Activated CD8-positive, alpha-beta memory T cell treated with anti-CD3 and anti-CD28 coated beads, Interleukin-2, amount 50 U/mL, for 1 hour (primary cell): ENCODE results near the gene SORBS2.

Experiments used
- DNase-seq: peaks from one replicate; pipeline ENCODE4 v3.0.0-alpha.2; 2020; ENCODE audit errors: extremely low read depth

The SORBS2 gene

DNA sequence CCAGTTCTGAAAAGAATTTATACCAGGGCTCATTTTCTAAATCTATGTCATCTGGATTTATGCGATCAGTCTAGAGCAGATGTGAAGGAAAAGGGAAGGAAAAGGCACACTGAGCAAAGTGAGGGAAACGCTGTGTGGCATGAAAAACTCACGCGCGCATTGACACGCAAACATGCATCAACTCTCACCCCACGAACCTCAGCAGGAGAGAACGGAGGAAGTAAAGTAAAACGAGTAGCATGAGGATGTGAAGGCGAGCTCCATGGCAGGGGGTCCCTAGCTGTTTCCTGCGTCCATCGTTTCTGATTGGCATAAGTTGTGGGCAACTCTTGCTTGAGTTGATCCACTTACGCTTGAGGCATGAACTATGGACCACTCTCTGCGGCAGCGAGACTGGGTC is 173.9 kb downstream of the SORBS2 start:
- no peak for DNase-seq

DNA sequence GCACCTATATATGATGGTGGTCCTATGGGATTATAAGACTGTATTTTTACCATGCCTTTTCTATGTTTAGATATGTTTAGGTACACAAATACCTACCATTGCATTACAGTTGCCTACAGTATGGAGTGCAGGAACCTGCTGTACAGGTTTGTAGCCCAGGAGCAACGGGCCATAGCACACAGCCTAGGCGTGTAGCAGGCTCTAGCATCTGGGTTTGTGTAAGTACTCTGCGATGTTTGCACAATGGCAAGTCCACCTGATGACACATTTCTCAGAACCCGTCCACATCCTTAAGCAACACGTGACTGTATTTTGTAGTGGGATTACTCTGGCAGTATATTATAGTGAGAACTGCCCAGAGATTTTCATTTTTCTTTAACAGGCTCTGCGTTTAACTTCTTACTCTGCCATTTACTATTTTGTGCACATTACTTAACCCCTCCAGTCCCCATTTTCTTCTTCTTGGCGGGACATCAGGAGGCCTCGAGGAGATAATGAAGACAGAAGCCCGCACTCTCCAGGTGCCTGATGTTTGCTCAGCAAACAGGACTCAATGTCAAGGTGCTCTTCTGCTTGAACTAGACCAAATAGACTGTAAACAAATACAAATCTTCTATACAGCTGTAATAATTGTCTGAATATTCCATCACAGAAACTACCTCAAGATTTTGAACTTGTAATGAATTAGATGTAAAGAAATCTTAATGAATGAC is 174.7 kb downstream of the SORBS2 start:
- DNase-seq = no peak

DNA sequence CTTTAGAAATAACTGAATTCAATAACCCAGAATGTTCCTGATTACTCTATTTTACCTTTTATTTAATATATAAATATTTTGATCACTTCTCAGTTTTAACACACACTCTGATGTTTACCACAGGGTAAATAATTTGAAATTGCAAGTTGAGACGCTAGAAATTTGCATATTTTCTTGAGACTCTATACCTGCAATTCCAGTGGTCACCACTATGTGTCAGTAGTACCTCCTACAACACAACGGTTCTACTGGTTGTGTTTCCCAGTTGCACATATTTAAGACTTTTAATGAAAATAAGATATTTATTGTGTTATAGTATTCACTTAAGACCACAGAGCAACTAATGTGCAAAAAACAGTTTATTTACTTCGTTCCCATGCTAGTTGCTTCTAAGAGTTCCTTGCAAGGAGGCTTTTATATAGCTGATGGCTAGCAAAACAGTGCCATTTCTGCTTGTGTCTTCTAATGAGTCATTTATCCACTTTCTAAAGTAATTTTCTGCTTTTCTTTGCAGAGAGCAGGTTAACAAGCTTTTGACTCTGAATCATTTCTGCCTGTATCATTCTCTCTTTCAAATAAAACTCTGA is 177.8 kb downstream of the SORBS2 start:
- no peak for DNase-seq

DNA sequence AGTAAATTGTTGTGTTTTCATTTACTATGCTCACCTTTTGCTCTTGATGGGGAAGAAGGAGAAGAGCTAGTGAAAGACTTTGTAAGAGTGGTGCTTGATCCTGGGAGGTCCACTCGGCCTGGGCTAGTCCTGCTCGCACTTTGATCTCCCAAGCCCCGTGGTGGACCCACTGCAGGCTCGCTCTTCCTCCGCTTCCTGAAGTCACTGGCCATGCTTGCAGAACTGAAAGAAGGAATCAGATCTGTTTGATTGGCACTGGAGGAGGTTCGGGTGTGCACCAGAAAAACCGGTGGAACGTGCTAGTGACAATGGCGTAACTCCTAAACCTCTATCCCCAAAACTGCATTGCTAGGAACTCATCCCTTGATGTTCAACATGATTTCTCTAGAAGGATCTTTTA is 185.2 kb downstream of the SORBS2 start:
- no peak for DNase-seq

DNA sequence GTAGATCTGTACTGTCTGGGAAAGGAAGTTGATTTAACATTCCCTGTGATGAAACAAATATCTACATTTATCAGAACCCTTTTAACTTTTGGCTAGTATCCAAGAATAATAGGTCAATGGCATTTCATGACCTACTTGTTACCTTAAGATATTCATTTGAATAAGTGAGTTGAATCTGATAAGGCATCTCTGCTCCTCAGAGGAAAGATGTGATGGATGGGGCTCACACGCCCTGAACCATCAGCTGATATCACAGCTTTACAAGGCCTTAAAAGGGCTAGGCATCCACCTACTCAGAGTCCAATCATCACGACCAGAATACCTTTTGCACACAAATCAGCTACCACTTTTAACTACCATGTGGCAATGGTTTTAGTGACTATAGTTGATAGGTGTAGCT is 186.5 kb downstream of the SORBS2 start:
- DNase-seq = no peak

DNA sequence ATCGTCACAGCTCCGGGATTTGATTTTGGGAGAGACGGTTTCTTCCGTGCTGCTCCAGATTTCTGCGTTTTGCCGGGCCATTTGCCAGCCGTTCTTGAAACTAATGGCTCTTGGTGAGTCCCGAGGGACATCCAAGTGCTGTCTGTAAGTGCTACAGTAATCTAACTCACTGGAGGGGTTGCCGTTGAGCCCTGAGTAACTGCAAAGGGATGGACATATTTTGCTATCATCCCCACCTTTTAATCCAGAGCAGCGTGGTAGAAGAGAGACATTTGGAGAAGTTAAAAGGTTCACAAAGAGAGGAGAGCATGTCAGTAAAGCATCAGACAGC is 187.8 kb downstream of the SORBS2 start:
- DNase-seq = no peak

DNA sequence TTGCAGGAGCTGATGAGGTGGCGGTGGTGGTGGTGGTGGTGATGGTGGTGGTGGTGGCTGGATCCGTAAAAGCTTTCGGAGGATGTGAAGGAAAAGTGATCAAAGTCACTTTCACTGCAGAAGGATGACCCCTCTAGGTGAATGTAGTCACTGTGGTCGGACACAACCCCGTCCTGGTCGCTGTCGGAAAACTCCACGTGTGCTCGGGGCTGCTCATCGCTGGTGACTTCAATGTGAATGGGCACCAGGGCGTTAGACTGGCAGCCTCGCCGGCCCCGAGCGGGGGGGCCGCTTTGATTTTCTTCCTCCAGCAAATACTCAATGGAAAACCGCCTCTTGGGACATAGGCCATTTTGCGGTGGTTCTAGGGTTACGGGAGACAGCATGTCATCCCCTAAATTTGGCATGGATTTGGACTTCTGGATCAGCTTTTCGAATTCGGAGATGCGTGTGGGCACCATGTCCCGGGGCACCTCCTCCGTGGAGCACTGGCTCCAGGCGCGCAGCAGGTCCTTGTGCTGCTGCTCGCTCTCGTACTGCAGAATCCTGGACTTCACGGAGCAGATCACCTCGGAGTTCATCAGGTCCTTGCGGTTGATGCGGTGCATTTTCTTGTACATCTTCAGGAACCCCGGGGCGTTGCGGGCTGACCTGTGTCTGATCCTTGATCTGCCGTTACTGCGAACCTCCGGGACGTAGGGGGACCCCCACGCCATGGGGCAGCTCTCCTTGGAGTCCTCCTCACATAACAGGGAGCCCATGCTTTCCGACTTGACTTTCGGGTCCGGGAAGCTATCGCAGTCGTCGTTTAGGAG is 188.3 kb downstream of the SORBS2 start:
- DNase-seq = no peak

DNA sequence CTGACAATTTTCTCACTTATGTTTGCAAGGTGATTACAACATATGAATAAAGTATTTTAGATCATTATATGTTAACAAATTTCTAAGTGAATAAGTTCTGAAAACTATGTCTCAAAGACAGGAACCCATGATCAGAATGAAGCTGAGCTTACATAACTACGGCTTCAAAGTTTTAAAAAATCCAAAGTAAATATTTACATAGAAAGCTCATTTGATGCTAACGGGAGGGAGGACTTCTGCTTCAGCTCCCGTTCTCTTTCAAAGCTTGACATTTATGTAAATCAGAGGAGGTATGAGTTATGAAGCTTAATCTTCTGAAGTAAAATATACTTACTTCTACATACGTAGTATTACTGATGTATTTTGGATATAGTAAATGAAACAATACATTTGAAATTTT is 203.8 kb downstream of the SORBS2 start:
- DNase-seq = no peak

DNA sequence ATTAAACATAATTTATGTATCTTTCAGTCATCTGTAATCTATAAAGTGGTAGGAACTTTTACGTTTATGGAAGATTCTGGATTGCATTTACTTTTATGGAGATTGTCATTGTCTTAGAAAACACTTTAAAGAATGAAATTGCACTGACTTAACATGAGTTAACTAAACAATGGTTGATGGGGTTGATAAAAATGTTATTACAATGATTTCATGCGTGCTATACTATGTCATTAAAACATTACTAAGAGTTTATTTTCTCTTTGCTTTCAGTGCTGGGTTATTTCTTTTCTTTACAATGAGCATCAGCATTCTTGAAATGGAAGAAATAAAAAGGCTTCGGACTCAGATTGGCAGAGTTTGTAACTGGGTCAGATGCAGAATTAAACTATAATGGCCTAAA is 209.6 kb downstream of the SORBS2 start:
- no peak for DNase-seq

DNA sequence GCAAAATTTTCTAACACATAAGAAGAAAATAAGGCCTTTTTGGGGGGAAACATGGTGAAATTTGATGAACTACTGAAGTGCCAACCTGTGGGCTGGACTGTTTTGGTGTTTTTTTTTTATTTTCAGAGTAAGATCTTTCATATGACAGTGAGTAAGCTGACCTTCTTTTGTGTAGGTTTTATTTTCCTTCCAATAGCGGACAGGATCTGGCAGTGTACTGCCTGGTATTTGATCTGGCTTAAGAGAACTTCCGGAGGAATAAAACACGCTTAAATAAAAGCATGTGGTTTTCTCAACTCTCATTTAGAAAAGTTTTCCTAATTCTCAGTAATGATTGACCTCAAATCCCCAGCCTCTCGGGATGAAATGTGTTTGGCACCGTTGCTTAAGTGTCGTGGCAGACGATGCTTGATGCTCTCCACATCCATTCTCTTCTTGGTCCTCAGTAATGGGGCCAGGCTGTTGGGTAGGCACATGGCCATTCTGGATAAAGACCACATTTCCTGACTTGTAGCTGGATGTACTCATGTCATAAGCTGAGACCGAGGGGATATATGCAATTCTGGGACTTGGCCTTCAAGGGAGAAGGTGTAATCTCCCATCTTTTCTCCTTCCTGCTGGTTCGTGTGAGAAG is 211.1 kb downstream of the SORBS2 start:
- no peak for DNase-seq

DNA sequence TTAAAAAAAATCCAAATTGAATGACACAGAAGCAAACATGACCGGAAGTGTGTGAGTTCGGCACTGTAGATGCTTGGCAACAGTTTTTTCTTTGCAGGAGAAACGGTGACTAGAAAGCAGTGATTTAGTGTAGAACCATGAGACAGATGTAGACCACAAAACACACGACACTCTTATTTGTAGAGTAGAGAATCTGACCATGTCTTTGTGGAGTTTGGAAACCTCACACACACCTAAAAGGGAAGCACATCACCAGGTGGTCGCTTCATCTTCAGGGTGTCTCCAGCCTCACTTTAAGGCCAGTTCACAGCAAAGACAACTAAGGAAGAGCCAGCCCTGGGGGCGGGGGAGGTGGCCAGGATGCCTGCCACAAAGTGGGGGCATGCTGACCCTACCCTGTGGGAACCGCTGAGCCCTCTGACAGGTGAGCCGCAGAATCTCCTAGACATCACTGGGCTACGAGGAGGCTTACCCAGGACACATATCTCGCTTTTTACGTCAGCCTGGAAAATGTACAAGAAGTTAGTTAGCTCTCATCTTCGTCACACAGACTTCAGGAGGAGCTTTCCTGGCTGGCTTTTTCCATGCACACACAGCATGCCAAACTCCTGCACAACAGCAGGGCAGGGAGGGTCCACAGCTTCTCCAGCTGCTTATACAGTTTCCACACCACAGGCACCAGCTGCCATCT is 212.3 kb downstream of the SORBS2 start:
- DNase-seq = no peak

DNA sequence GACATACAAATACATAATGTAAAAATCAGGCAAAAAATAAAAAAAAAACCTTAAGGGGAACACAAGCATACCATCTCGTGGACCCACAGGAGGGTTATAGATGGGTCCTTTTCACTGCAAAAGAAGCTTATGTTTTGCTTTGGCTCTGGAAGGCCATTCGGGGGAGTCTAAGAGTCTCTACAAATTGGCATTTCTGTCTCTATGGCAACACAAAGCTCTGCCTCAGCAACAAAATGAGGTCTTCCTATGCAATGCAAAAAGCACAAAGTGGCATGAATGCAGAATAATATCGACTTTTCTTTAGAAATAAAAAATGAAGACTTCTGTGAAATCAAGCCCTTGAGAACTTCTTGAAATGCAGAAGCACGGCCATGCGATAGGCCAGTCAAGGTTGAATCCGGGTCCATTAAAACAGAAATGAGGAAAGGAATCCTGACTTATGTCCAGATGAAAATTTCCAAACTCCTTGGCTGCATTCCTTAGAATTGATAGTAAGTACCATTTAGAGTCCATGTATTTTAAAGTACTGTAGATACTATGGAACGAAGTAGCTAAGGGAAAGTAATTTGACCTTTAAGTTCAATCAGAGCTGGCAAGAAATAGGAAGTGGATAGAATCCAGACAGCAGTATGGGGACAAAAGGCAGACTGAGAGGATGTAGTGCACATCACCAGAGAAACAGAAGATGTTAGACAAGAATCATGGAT is 213.0 kb downstream of the SORBS2 start:
- DNase-seq = no peak

DNA sequence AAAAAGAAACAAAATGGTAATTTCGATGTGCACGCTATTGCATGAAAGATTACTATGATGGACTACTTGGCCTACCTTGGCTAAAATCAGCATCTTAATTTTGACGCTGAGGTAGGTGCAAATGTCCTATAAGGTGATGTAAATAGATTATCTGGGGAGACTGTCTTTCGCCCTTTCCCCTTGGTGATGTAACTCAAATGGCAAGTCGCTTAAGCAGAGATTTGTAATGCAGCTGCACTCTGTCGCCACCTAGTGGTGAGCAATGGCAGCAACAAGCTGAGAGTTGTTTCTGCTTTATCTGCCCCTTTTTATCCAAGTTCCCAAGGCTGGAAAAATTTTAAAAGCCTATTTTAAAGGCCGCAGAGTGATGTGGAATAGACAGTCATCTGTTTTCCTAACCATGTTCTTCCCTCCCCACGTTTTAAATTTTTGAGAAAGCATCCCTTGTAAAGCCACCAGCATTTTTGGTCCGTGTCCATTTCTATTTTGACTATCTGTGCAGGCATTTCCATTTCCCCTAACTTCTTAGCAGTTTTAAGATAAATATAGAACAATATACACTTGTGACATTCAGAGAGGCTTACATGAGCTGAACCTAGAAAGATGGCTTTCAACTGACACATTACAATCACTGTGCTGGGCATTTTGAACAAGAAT is 214.3 kb downstream of the SORBS2 start:
- peak; percentile 19 for DNase-seq

DNA sequence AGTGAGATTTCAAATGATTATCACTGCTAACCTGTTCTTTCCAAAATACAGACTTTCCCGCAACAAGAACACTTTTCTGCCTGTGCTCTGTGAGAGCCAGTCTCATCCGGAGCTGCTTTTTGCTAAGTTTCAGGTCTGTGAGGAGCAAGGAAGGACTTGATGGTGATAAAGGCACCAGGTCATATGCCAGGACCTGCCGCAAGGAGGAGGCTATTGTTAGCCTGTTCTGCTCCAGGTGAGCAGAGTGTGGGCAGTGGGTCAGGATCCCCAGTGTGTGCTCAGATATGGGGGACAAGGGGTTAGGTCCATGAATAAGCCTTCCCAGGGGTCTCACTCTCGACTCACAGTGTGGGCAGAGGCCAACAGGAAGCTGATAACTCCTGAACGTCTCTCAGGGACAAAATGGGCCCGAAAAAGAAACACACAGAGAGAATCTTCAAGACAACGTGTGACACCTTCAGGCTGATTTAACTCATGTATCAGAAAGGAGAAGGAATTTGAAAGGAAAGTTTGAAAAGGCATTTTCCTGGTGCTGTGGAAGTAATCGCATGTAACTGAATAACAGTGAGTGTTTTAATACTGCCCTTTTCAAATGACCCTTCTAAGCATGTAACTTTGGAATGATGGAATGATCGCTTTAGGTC is 219.0 kb downstream of the SORBS2 start:
- DNase-seq = no peak

DNA sequence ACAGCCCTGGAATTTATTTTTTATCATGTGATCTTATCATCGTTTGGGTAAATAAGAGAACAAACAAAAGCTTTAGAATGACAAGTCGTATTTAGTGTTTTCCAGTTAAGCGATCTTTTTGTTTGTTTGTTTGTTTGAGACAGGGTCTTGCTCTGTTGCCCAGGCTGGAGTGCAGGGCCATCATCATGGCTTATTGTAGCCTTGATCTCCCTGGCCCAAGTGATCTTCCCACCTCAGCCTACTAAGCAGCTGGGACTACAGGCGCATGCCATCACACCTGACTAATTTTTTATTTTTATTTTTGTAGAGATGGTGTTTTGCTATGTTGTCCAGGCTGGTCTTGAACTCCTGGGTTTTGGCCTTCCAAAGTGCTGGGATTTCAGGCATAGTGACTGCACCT is 219.6 kb downstream of the SORBS2 start:
- DNase-seq = no peak

DNA sequence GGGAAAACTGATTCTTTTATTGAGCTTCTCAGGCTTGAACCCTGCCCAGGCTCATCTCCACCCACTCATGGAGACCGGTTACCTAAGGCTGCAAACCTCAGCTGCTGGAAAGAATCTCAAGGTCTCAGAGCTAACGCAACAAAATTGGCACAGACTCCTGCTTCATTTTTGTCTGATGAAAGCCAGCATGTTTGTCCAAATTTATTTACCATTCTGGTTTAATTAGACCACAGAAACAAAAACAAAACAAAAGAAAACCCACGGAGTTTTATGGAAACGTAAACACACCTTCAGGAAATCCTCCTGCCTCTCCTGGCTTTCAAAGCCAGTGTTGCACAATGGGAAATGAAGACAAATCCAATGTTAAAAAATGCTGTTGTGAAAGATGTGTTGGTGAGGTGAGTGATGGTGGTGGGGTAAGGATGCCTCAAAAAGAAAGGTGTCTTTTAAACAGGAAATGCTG is 220.3 kb downstream of the SORBS2 start:
- DNase-seq = no peak

DNA sequence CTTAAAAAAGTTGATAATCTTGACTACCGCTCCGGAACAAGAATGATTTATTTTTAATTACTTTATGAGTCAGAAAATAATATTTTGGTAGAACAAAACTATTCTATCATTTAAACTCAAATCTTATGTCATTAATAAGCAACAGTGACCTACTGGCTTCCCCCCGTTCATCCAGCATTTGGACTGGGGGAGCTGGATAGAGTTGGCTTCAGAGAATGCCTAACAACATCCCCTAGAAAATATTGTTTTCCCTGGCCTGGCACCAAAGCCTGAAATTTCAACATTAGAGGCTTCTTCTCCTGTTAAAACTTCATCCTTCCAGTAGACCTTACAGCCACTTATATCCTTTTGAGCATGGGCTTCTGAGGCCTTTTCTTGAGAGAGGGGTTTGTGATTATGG is 221.0 kb downstream of the SORBS2 start:
- DNase-seq = no peak

DNA sequence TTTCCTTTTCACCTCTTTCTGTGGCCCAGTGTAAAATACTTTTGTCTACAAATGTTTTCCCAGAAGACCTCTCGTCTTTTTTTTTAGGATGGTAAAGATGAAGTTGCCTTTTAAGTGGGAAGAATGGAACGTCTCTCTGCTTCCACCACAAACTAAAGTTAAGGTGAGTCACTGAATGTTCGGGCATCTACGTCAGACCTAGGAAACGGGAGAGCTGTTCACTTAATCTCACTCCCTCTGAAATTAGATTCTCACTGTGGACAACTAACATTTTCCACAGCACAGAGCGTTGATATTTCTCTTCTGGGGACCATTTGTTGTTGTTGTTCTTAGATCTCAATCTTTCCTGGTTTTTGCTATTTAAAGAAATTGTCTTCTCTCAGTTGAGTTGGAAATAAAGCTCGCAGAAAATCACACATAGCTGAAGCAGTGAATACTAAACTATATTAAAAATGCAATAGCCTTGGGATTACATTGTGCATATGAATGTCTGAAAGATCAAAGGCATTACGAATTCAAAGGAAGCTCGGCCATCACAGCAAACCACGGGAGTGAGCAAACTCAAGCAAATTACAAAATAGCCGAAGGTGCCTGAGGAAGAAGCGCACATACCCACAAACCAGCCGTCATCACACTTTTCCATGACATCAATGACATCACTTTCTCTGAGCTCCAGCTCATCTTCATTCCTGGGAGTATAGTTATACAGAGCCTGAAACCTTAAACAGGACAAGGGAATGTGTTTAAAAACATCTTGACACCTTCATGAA is 222.7 kb downstream of the SORBS2 start:
- no peak for DNase-seq

DNA sequence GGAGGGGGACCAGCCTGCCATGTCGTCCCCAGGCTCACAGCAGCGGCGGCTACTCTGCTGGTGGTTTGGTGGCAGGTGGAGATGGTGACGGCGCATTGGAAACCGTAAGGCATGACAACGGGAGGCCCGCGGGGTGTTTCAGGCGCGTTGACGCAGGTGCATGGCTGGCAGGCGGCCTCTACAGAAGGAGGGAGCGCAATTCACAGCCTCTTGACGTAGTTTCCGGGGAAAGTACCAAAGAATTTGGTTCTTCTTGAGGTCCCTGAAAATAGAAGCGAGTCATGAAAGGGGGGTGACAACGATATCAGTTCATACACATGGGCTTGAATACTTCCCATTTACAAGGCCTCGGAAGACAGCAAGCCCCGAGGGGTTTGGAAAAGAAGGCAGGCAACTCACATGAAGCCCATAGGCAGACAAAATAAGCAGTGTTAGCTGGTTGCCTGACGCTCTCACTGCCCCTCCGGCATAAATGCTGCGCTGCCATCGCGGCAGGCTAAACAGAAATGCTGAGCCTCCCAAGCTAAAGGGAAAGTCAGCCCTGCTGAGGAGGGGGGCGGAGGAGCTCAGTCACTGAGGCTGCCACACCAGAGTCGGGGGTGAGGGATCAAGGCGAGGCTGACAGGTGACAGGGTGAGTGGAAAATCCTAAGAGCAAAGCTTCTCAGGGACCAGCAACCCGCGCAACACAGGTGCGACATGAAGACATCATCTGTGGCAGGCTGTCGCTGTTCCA is 224.4 kb downstream of the SORBS2 start:
- peak; percentile 40 for DNase-seq
